Measurements from ENCODE around the gene TSEN2. TPM values are rescaled to one million over a fixed set of nuclear protein-coding genes. Genes with fewer than 3 reads are reported as not detected.

The TSEN2 gene
- total and polyA plus RNA-seq, 2 of the 13 experiments (the other 11 are each of a cell fraction or from before 2014, with no cell fraction given) = 11.0 to 17.3 TPM

- TF ChIP-seq, protein P1, sequence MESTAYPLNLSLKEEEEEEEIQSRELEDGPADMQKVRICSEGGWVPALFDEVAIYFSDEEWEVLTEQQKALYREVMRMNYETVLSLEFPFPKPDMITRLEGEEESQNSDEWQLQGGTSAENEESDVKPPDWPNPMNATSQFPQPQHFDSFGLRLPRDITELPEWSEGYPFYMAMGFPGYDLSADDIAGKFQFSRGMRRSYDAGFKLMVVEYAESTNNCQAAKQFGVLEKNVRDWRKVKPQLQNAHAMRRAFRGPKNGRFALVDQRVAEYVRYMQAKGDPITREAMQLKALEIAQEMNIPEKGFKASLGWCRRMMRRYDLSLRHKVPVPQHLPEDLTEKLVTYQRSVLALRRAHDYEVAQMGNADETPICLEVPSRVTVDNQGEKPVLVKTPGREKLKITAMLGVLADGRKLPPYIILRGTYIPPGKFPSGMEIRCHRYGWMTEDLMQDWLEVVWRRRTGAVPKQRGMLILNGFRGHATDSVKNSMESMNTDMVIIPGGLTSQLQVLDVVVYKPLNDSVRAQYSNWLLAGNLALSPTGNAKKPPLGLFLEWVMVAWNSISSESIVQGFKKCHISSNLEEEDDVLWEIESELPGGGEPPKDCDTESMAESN (CRISPR knock-in tag; conservative IDR thresholded peaks at IDR 0.05) = no peak
- TF ChIP-seq, protein P2, sequence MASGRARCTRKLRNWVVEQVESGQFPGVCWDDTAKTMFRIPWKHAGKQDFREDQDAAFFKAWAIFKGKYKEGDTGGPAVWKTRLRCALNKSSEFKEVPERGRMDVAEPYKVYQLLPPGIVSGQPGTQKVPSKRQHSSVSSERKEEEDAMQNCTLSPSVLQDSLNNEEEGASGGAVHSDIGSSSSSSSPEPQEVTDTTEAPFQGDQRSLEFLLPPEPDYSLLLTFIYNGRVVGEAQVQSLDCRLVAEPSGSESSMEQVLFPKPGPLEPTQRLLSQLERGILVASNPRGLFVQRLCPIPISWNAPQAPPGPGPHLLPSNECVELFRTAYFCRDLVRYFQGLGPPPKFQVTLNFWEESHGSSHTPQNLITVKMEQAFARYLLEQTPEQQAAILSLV (CRISPR knock-in tag; IDR thresholded peaks at IDR 0.05; ENCODE audit: borderline replicate concordance) = no peak
- no peak for TF ChIP-seq ZBTB8A (CRISPR knock-in tag; IDR thresholded peaks at IDR 0.05; ENCODE audit: borderline replicate concordance, low read depth)
- TF ChIP-seq AFF4 (CRISPR knock-in tag; IDR thresholded peaks at IDR 0.05) = no peak
- no peak for TF ChIP-seq MTA1 (CRISPR knock-in tag; IDR thresholded peaks at IDR 0.05; ENCODE audit: borderline replicate concordance)
- no peak for TF ChIP-seq ZNF501 (CRISPR knock-in tag; IDR thresholded peaks at IDR 0.05)
- TF ChIP-seq FOXA1 (IDR thresholded peaks at IDR 0.05) = no peak
- TF ChIP-seq FOXA1 (CRISPR knock-in tag; IDR thresholded peaks at IDR 0.05) = no peak
- no peak for TF ChIP-seq MED8 (CRISPR knock-in tag; IDR thresholded peaks at IDR 0.05; ENCODE audit: insufficient replicate concordance)
- no peak for TF ChIP-seq YY1 (IDR thresholded peaks at IDR 0.05; ENCODE audit: insufficient read depth, insufficient replicate concordance, low read depth, low read length)
These were observed 46.0 kb upstream of the TSEN2 start (continued) for GRCh38 chr3:12438318-12438717.
